Large intestine (tissue), 3 donors: ENCODE results near the gene SMG9. TPM values are rescaled to one million over a fixed set of nuclear protein-coding genes. Genes with fewer than 3 reads are reported as not detected.

Experiments used
- DNase-seq, 2 donors: peaks; one replicate each; pipeline versions ENCODE4 v3.0.0 to v3.0.0-alpha.2; 2013
- H3K27ac ChIP-seq: one replicate; pipeline ENCODE4 v1.5.1; 2013; ENCODE audit warnings: low read length
- H3K27me3 ChIP-seq: 2 replicates; pipeline ENCODE4 v1.6.1; 2013; ENCODE audit warnings: low read length; ENCODE audit not compliant: control insufficient read depth, insufficient read depth
- H3K36me3 ChIP-seq: 2 replicates; pipeline ENCODE4 v1.6.1; 2013; ENCODE audit warnings: low read length; ENCODE audit not compliant: control insufficient read depth, insufficient read depth
- H3K4me1 ChIP-seq: one replicate; pipeline ENCODE4 v1.6.1; 2013; ENCODE audit warnings: low read length; ENCODE audit not compliant: control insufficient read depth, insufficient read depth
- H3K4me3 ChIP-seq: one replicate; pipeline ENCODE4 v1.5.1; 2013; ENCODE audit warnings: low read length
- H3K9me3 ChIP-seq: one replicate; pipeline ENCODE4 v1.6.1; 2013; ENCODE audit warnings: mild to moderate bottlenecking, low read depth, low read length, moderate library complexity; ENCODE audit not compliant: control insufficient read depth
- WGBS: methylation state at CpG from one replicate; pipeline ENCODE4 v1.1.5; 2013; ENCODE audit warnings: low lambda C conversion rate; ENCODE audit not compliant: insufficient coverage; 5-methylcytosine and 5-hydroxymethylcytosine counted together
- polyA plus RNA-seq: library from polyadenylated mRNA; unstranded; fragments of 120-200 nt; gene quantifications from one replicate; pipeline ENCODE4 v1.2.1, GENCODE V29; 2013

SMG9 gene
- polyA plus RNA-seq, 1 donor: 36.2 TPM

- H3K36me3 ChIP-seq: peaks cover 28% of the 10 kb centered on the region
- H3K27ac ChIP-seq: no peak overlapping the region
- no CpG with 5 or more reads among the region's 15 CpGs for WGBS
- H3K4me3 ChIP-seq: no peak overlapping the region
- no peaks in the 10 kb centered on the region for H3K4me1 ChIP-seq
- DNase-seq: no peak
- no peaks in the 10 kb centered on the region for H3K27me3 ChIP-seq
- H3K9me3 ChIP-seq: no peaks in the 10 kb centered on the region
These were observed 27.8 kb downstream of the SMG9 start for GRCh38 chr19:43726736-43727592.

- no CpG with 5 or more reads among the region's 7 CpGs for WGBS
- Histone ChIP-seq H3K4me1 (no peaks in the 10 kb centered on the region), H3K9me3 (no peaks in the 10 kb centered on the region), H3K27ac (no peak overlapping the region), H3K4me3 (no peak overlapping the region), H3K36me3 (peaks cover 17% of the 10 kb centered on the region), H3K27me3 (no peaks in the 10 kb centered on the region)
- DNase-seq: no peak
These were observed 29.3 kb downstream of the SMG9 start for GRCh38 chr19:43725468-43725867.

- 94% methylated on average over 3 of the region's 8 CpGs for WGBS
- no peaks in the 10 kb centered on the region for H3K27me3 ChIP-seq
- H3K27ac ChIP-seq: no peak overlapping the region
- H3K4me1 ChIP-seq: no peaks in the 10 kb centered on the region
- no peak for DNase-seq
- H3K9me3 ChIP-seq: no peaks in the 10 kb centered on the region
- peaks cover 17% of the 10 kb centered on the region for H3K36me3 ChIP-seq
- no peak overlapping the region for H3K4me3 ChIP-seq
These were observed 29.9 kb downstream of the SMG9 start for GRCh38 chr19:43724896-43725295.

- no peaks in the 10 kb centered on the region for H3K4me1 ChIP-seq
- H3K36me3 ChIP-seq: peaks cover 6% of the 10 kb centered on the region
- no peak for DNase-seq
- peaks cover 3% of the 10 kb centered on the region for H3K9me3 ChIP-seq
- H3K27ac ChIP-seq: no peak overlapping the region
- WGBS: no CpG with 5 or more reads among the region's 8 CpGs
- H3K27me3 ChIP-seq: no peaks in the 10 kb centered on the region
- H3K4me3 ChIP-seq: no peak overlapping the region
These were observed 31.2 kb downstream of the SMG9 start for GRCh38 chr19:43723588-43723987.

GRCh38 chr19:43721469-43722048 lies 33.2 kb downstream of the SMG9 start:
- WGBS: no CpG with 5 or more reads among the region's 5 CpGs
- DNase-seq: no peak
- Histone ChIP-seq H3K27ac (no peak overlapping the region), H3K36me3 (no peaks in the 10 kb centered on the region), H3K9me3 (peaks cover 4% of the 10 kb centered on the region), H3K27me3 (no peaks in the 10 kb centered on the region), H3K4me3 (no peak overlapping the region), H3K4me1 (no peaks in the 10 kb centered on the region)

- Histone ChIP-seq H3K9me3 (peaks cover 4% of the 10 kb centered on the region), H3K4me3 (no peak overlapping the region), H3K36me3 (no peaks in the 10 kb centered on the region), H3K4me1 (no peaks in the 10 kb centered on the region), H3K27me3 (no peaks in the 10 kb centered on the region), H3K27ac (no peak overlapping the region)
- DNase-seq: no peak
- WGBS: 100% methylated on average over 3 of the region's 10 CpGs
These were observed 33.8 kb downstream of the SMG9 start for GRCh38 chr19:43720936-43721335.

GRCh38 chr19:43719918-43720317 lies 34.8 kb downstream of the SMG9 start:
- Histone ChIP-seq H3K27me3 (no peaks in the 10 kb centered on the region), H3K4me1 (no peaks in the 10 kb centered on the region), H3K9me3 (peaks cover 4% of the 10 kb centered on the region), H3K27ac (no peak overlapping the region), H3K36me3 (no peaks in the 10 kb centered on the region), H3K4me3 (no peak overlapping the region)
- WGBS: no CpG with 5 or more reads among the region's 5 CpGs
- DNase-seq: no peak

- Histone ChIP-seq H3K27ac (no peak overlapping the region), H3K4me3 (no peak overlapping the region), H3K9me3 (peaks cover 4% of the 10 kb centered on the region), H3K27me3 (no peaks in the 10 kb centered on the region), H3K4me1 (no peaks in the 10 kb centered on the region), H3K36me3 (no peaks in the 10 kb centered on the region)
- no peak for DNase-seq
- no CpG with 5 or more reads among the region's 37 CpGs for WGBS
These were observed 35.3 kb downstream of the SMG9 start for GRCh38 chr19:43719378-43719868.

- Histone ChIP-seq H3K27me3 (no peaks in the 10 kb centered on the region), H3K4me1 (no peaks in the 10 kb centered on the region), H3K36me3 (no peaks in the 10 kb centered on the region), H3K4me3 (no peak overlapping the region), H3K9me3 (peaks cover 4% of the 10 kb centered on the region), H3K27ac (no peak overlapping the region)
- DNase-seq: no peak
- WGBS: no CpG with 5 or more reads among the region's 60 CpGs
These were observed 36.0 kb downstream of the SMG9 start for GRCh38 chr19:43718627-43719377.

- no peaks in the 10 kb centered on the region for H3K36me3 ChIP-seq
- no CpG with 5 or more reads among the region's 4 CpGs for WGBS
- peaks cover 4% of the 10 kb centered on the region for H3K9me3 ChIP-seq
- DNase-seq: no peak
- H3K27ac ChIP-seq: no peak within 1 kb of the TSS
- no peaks in the 10 kb centered on the region for H3K27me3 ChIP-seq
- no peaks in the 10 kb centered on the region for H3K4me1 ChIP-seq
- no peak within 1 kb of the TSS for H3K4me3 ChIP-seq
These were observed 39.0 kb downstream of the SMG9 start, which contains the start of gene IRGC for GRCh38 chr19:43715776-43716175. Gene IRGC (plus strand): TSS chr19:43716076. CDS start chr19:43718559, 2,483 bp downstream.
